Neural progenitor cell (in vitro differentiated cells): ENCODE measurements around the gene NEAT1. TPM values are rescaled to one million over a fixed set of nuclear protein-coding genes. Genes with fewer than 3 reads are reported as not detected.

ENCODE experiments used
- DNase-seq: peaks from one replicate; pipeline ENCODE4 v3.0.0-alpha.2; 2016; ENCODE audit warnings: low spot score
- H2AFZ ChIP-seq: fragments of 200-600 bp; sonication (generic); replicated peaks from 2 replicates; pipeline ENCODE4 v1.6.1; 2016; ENCODE audit warnings: antibody characterized with exemption
- H3F3A ChIP-seq: fragments of 200-600 bp; sonication (generic); 2 replicates; pipeline ENCODE4 v1.6.1; 2016; ENCODE audit warnings: antibody characterized with exemption, low read depth
- H3K27ac ChIP-seq: fragments of 200-600 bp; sonication (generic); 2 replicates; pipeline ENCODE4 v1.5.1; 2016; ENCODE audit warnings: mild to moderate bottlenecking
- H3K27me3 ChIP-seq: fragments of 200-600 bp; sonication (generic); 2 replicates; pipeline ENCODE4 v1.6.1; 2016; ENCODE audit warnings: mild to moderate bottlenecking, moderate library complexity
- H3K36me3 ChIP-seq: fragments of 200-600 bp; sonication (generic); 2 replicates; pipeline ENCODE4 v1.5.1; 2016
- H3K4me1 ChIP-seq: fragments of 200-600 bp; sonication (generic); 2 replicates; pipeline ENCODE4 v1.6.1; 2016; ENCODE audit warnings: mixed run types
- H3K4me2 ChIP-seq: fragments of 200-600 bp; sonication (generic); 2 replicates; pipeline ENCODE4 v1.6.1; 2016
- H3K4me3 ChIP-seq: fragments of 200-600 bp; sonication (generic); 2 replicates; pipeline ENCODE4 v1.5.1; 2016
- H3K79me2 ChIP-seq: fragments of 200-600 bp; sonication (generic); 2 replicates; pipeline ENCODE4 v1.6.1; 2016; ENCODE audit warnings: low read depth
- H3K9ac ChIP-seq: fragments of 200-600 bp; sonication (generic); 2 replicates; pipeline ENCODE4 v1.6.1; 2016
- H3K9me3 ChIP-seq: fragments of 200-600 bp; sonication (generic); 2 replicates; pipeline ENCODE4 v1.5.1; 2016; ENCODE audit warnings: low read depth
- H4K20me1 ChIP-seq: fragments of 200-600 bp; sonication (generic); 2 replicates; pipeline ENCODE4 v1.6.1; 2016; ENCODE audit warnings: low read depth
- H3K27ac Mint-ChIP-seq: 3 replicates; pipeline ENCODE4 v1.8.0; 2021; ENCODE audit warnings: mixed read lengths
- H3K27me3 Mint-ChIP-seq: 2 replicates; pipeline ENCODE4 v1.8.0; 2022; ENCODE audit warnings: low read depth, mild to moderate bottlenecking, inconsistent platforms, moderate library complexity, mixed read lengths; ENCODE audit not compliant: insufficient read depth
- H3K36me3 Mint-ChIP-seq: 3 replicates; pipeline ENCODE4 v1.8.0; 2021; ENCODE audit warnings: mixed read lengths
- H3K4me1 Mint-ChIP-seq: 3 replicates; pipeline ENCODE4 v1.8.0; 2021; ENCODE audit warnings: mixed read lengths
- H3K4me3 Mint-ChIP-seq: 3 replicates; pipeline ENCODE4 v1.8.0; 2021; ENCODE audit warnings: mild to moderate bottlenecking, moderate library complexity, mixed read lengths
- H3K9me3 Mint-ChIP-seq: 3 replicates; pipeline ENCODE4 v1.8.0; 2020; ENCODE audit warnings: mixed read lengths
- CTCF ChIP-seq: fragments of 200-600 bp; sonication (generic); IDR thresholded peaks from 2 replicates; pipeline ENCODE4 v1.5.1; 2017; ENCODE audit warnings: antibody characterized with exemption, mild to moderate bottlenecking
- EZH2 ChIP-seq: fragments of 200-600 bp; sonication (generic); IDR thresholded peaks from 2 replicates; pipeline ENCODE4 v1.6.1; 2017; ENCODE audit warnings: antibody characterized with exemption, mild to moderate bottlenecking, moderate library complexity
- EZH2phosphoT487 ChIP-seq: fragments of 200-600 bp; sonication (generic); IDR thresholded peaks from 2 replicates; pipeline ENCODE4 v1.6.1; 2017; ENCODE audit warnings: antibody characterized with exemption
- total RNA-seq: library from RNA; depleted of rRNA; stranded (reverse); fragments of >200 nt; gene quantifications from 2 replicates; pipeline ENCODE4 v1.2.3, GENCODE V29; 2015; ENCODE audit warnings: low replicate concordance

The NEAT1 gene
- total RNA-seq, 1 donor from 2014 or later, result 4.0 TPM

GRCh38 chr11:65438257-65439151 lies 15.9 kb downstream of the NEAT1 start:
- H3K79me2 ChIP-seq, result no peaks in the 10 kb centered on the region
- H3K36me3 ChIP-seq, result no peaks in the 10 kb centered on the region
- H3K27ac ChIP-seq, result no peak overlapping the region
- no peak overlapping the region for H3K9ac ChIP-seq
- no peaks in the 10 kb centered on the region for H3F3A ChIP-seq
- H3K27me3 ChIP-seq, result no peaks in the 10 kb centered on the region
- H3K9me3 ChIP-seq, result no peaks in the 10 kb centered on the region
- no peaks in the 10 kb centered on the region for H3K4me1 ChIP-seq
- H3K27ac Mint-ChIP-seq, result no peak overlapping the region
- H3K27me3 Mint-ChIP-seq, result peaks cover 9% of the 10 kb centered on the region
- H3K4me2 ChIP-seq, result no peak overlapping the region
- no peak overlapping the region for H2AFZ ChIP-seq
- no peak overlapping the region for H3K4me3 ChIP-seq
- TF ChIP-seq EZH2 (no peak), CTCF (no peak), EZH2phosphoT487 (no peak)
- no peak for DNase-seq
- H3K4me3 Mint-ChIP-seq, result no peak overlapping the region
- H3K36me3 Mint-ChIP-seq, result peaks cover 3% of the 10 kb centered on the region
- peaks cover 10% of the 10 kb centered on the region for H3K4me1 Mint-ChIP-seq
- no peaks in the 10 kb centered on the region for H4K20me1 ChIP-seq
- H3K9me3 Mint-ChIP-seq, result no peaks in the 10 kb centered on the region

- Histone ChIP-seq H3K9ac (no peak overlapping the region), H3K9me3 (no peaks in the 10 kb centered on the region), H3K79me2 (no peaks in the 10 kb centered on the region), H3K4me3 (no peak overlapping the region), H3K4me2 (no peak overlapping the region), H3F3A (no peaks in the 10 kb centered on the region), H2AFZ (no peak overlapping the region), H4K20me1 (no peaks in the 10 kb centered on the region), H3K36me3 (no peaks in the 10 kb centered on the region), H3K27ac (no peak overlapping the region), H3K27me3 (no peaks in the 10 kb centered on the region), H3K4me1 (no peaks in the 10 kb centered on the region)
- Mint-ChIP-seq H3K36me3 (peaks cover 3% of the 10 kb centered on the region), H3K9me3 (no peaks in the 10 kb centered on the region), H3K4me1 (peaks cover 14% of the 10 kb centered on the region), H3K27ac (no peak overlapping the region), H3K4me3 (no peak overlapping the region), H3K27me3 (peaks cover 9% of the 10 kb centered on the region)
- DNase-seq, result no peak
- no peak for TF ChIP-seq CTCF
- no peak for TF ChIP-seq EZH2phosphoT487
- no peak for TF ChIP-seq EZH2
Observed at GRCh38 chr11:65439331-65440181, 17.0 kb downstream of the NEAT1 start.

- Histone ChIP-seq H3K4me3 (no peak overlapping the region), H3K9ac (no peak overlapping the region), H3K27me3 (no peaks in the 10 kb centered on the region), H4K20me1 (no peaks in the 10 kb centered on the region), H3K79me2 (no peaks in the 10 kb centered on the region), H3K4me2 (no peak overlapping the region), H3K27ac (no peak overlapping the region), H3K4me1 (no peaks in the 10 kb centered on the region), H3K36me3 (no peaks in the 10 kb centered on the region), H3K9me3 (no peaks in the 10 kb centered on the region), H2AFZ (no peak overlapping the region), H3F3A (no peaks in the 10 kb centered on the region)
- H3K27ac Mint-ChIP-seq, result peak overlapping the region; percentile 53
- peaks cover 7% of the 10 kb centered on the region for H3K27me3 Mint-ChIP-seq
- H3K36me3 Mint-ChIP-seq, result peaks cover 3% of the 10 kb centered on the region
- TF ChIP-seq EZH2 (no peak), CTCF (no peak), EZH2phosphoT487 (no peak)
- H3K9me3 Mint-ChIP-seq, result no peaks in the 10 kb centered on the region
- H3K4me1 Mint-ChIP-seq, result peaks cover 17% of the 10 kb centered on the region
- H3K4me3 Mint-ChIP-seq, result no peak overlapping the region
- no peak for DNase-seq
Observed at GRCh38 chr11:65440831-65441499, 18.4 kb downstream of the NEAT1 start.
